PC-9 (cell line): Measurements from ENCODE around the gene TMTC4.

ENCODE experiments used
- EZH2 ChIP-seq: fragments of 200-600 bp; sonication (generic); IDR thresholded peaks from 2 replicates; pipeline ENCODE4 v1.8.0; 2017; ENCODE audit warnings: antibody characterized with exemption, low read depth
- TF ChIP-seq, protein P1 (sequence below): fragments of 200-600 bp; sonication (generic); conservative IDR thresholded peaks from 2 replicates; pipeline ENCODE4 v1.6.1; 2017; ENCODE audit warnings: mixed run types, antibody characterized with exemption, mild to moderate bottlenecking, moderate library complexity

GRCh38 chr13:100636004-100636403 is 38.6 kb downstream of the TMTC4 start:
- TF ChIP-seq, protein P1, sequence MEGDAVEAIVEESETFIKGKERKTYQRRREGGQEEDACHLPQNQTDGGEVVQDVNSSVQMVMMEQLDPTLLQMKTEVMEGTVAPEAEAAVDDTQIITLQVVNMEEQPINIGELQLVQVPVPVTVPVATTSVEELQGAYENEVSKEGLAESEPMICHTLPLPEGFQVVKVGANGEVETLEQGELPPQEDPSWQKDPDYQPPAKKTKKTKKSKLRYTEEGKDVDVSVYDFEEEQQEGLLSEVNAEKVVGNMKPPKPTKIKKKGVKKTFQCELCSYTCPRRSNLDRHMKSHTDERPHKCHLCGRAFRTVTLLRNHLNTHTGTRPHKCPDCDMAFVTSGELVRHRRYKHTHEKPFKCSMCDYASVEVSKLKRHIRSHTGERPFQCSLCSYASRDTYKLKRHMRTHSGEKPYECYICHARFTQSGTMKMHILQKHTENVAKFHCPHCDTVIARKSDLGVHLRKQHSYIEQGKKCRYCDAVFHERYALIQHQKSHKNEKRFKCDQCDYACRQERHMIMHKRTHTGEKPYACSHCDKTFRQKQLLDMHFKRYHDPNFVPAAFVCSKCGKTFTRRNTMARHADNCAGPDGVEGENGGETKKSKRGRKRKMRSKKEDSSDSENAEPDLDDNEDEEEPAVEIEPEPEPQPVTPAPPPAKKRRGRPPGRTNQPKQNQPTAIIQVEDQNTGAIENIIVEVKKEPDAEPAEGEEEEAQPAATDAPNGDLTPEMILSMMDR, result no peak
- TF ChIP-seq EZH2, result no peak
